HG02763 (cell line): ENCODE measurements around the gene GLB1L.
A peak's percentile ranks its signal among the peaks of the same experiment; 100 is the strongest.

Experiments used
- ATAC-seq: cut with Tn5 transposase; IDR thresholded peaks from one replicate; pipeline ENCODE4 v1.9.1; 2021; ENCODE audit warnings: mild to moderate bottlenecking, moderate library complexity; ENCODE audit not compliant: unreplicated experiment

GLB1L gene

DNA sequence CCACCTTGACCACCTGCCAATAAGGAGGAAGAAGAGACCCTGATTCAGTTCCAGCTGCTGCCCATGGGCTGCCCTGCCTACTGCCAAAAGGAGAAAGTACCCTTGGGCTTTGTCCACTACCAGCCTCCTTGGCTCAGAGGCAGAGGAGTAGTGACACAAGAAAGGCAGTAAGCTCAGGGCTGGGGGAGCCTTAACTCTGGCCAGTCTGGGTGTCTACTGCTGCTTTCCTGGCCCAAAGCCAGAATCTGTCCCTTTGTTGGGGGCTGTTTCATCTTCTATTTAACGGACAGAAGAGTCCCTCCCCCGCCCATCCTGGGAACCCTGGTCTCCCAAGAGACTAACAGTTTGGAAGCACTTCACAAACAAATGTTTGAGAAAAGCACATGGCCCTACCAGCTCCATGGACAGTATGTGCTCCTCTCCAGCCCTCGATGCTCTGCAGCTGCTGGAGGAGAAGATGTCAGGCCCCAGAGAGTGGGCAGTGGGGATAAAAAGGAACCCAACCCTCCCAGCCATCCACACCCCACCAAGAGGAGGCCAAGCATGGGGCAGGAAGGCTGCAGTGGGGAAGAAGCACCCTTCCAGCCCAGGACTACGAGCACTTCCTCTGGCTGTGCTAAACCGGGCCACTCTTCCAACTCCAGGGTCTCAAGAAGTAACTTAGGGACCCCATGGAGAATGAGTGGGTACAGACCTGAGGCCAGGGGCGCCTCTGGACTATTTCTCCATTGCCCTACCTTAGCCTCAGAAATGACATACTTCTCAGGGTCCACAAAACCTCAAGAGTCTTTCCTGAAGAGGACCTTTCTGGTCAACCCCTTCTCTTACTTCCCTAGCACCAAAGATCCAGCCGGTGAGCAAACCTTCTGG, 17.0 kb downstream of the GLB1L start:
- ATAC-seq = no peak

DNA sequence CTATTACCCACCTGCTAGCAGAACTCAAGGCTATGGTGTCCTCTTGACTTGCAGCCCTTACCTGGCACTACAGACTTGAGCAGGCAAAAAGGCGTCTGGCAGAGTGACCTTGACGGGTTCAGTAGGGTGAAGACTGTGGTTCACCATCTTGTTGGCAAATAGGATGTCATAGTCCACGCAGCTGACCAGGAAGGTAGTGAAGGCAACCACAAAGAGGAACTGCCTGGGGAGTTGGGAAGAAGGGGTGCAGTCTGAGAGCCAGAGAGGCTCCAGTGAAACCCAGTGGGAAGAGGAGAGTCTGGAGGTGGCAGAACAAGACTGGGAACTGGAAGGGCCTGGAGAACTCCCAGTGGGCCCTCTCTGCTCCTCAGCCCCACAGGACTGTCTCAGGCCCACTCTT, 19.9 kb downstream of the GLB1L start:
- no peak for ATAC-seq

DNA sequence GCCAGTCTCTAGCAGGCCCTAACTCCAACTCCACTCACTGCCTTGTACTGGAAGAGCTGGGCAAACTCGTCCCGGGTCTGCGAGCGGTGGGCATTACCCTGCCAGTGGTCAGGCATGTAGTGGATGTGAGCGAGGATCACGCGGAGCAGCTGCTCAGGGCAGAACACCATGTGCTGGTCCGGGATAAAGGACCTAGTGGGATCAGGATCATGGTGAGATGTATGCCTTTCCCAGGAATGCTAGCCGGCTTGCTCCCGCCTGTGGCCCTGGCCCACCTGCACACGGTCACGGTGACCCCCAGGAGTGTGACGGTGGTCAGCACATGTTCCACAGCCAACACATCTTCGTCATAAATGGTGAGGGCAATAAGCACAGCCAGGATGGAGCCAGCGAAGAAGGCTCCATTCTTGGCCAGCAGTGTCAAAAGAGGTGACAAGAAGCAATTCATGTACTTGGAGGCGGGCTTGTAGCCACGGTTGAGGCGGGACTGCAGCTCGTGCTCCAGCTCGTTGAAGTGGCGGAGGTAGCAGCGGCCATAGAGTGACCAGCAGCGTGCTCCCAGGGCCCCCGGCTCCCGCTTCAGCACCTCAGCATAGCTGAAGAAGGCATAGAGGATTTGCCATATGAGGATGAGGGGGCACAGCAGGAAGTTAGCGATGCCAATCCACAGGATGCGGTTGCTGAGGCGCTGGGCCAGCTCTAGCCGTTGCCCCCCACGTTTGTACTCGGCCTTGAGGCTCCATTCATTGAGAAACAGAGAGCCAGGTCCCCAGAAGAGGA, 21.2 kb downstream of the GLB1L start:
- ATAC-seq = no peak

DNA sequence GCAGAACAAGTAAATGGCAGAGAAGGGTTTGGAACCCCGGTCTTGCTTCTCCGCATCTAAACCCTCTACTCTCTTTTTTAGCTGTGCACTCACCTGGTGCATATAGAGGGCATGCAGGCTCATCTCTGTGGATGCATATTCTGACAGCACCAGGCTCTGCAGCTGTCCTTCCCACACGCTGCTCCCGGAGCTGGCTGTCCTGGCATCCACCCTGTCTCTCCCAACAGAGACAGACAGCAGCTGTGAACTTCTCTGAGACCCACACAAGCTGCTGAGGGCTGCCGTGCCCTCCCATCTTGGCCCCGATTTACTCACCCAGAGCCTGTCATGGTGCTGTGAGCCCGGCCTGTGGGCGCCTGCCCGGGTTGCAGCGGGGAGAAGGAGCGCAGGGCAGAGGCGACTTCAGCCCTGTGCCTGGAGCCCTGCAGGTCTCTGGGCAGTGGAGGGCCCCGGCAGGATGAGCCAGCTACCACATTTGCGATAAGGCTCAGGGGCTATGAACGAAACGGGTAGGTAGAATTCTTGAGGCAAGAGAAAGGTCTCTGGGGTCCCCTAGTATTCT, 23.2 kb downstream of the GLB1L start:
- no peak for ATAC-seq

DNA sequence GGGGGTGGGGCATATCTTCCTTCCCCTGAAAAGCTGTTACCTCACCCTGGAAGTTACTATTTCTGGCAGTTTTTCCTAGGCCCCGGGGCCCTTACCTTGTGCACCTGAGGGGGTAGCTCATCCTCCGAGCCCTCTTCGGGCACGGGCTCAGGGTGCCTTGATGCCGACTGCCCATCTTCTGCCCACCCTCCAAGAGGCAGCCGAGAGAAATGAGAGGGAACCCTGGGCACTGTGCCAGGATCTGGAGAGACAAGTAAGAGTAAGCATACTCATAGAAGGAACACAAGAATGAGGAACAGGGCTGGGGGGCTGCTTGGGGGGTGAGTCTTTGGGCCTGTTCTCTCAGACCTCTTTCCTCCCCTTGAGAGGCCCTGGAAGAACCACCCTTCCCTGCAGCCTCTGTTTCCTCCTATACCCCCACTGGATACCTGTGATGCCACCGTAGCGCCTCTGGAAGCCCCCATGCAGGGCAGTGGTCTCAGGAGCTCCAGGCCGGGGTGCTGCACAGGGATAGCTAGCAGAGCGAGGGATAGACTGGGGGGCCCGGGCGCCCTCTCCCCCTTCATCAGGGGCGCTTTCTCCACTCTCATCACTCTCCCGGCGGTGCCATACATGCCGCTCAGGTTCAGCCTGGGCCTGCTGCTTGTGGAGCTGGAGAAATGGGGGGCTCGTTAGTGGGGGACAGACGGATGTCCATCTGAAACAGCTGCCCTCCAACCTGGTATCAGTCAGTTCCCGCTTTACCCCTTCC, 24.4 kb downstream of the GLB1L start:
- ATAC-seq = no peak

DNA sequence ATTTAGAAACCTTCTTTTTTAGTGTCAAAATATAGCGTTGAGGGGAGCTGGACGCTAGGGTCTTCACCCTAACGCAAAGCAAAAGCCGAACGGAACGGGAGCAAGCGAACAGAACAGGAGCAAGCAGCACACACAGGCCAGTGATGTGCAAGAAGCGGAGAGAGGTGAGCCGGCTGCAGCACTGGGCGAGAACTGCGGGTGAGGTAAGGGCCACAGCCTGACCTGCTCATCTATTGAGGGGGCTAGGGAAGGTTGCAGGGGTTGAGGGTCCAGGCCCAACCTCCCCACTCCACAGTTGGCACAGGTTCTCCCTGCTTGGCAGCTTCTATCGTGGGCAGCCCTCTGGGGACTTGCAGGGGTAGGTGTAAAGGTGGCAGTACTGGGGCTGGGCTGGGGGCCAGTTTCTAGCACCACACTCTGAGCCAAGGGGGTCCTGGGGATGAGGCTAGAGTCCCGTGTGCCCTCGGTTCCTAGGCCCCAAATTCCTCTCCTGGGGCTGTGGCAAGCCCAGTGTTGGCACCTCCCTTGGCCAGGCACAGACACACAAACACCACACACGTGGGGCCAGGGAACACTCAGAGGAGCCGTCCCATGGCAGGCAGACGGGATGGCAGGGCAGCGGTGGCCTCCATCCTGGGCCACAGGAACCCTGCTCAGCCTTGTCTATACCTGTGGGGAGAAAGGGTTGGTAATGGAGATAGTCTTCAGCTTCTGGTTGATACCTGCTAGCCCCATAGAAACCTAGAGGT, 25.3 kb downstream of the GLB1L start:
- ATAC-seq = no peak

DNA sequence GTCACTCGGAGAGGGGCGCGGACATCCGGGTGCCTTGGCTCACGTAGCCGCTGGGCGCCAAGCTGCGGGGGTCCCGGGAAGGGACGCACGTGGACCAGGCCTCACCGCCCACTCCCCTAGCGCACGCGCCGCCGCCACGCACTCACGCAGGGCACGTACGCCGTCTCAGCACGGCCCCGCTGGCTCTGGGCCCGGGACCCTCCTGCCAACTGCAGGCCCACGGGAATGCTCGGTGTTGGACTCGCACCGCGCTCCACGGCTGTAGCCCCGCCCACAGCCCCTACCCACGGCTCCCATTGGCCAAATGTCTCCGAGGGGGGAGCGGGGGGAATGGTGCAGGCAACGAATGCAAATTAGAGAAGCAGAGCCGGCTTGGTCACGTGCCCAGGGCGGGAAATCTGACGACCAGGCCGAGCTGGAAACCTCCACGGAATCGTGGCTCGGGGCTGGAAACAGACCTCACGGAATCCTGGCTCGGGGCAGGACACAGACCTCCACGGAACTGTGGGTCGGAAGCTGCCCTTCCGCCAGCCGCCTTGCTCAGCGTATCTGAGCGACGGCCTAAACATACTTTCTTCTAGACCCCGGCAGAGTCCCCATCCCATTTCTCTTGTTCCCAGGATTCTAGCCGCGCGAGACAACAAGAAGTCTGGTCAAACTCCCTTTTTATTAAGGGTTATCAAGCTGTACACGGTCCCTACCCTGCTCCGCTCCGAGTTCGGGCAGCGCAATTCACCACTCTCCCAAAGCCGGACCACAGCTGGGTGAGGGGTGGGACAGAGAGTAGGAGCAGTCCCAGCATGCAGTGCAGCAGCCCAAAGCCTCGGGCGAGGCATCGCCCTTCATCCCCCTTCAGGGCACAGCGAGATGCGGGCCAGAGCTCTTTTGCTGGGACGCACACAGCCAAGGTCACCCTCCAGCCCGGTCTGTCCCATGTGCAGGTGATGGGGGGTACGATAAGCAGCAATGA, 26.2 kb downstream of the GLB1L start, which contains the start of gene ABCB6:
Gene ABCB6 (minus strand): TSS at position 227 of the 970 bp plus-strand sequence. CDS start 285 bp downstream, outside the sequence.
- peak; percentile 71 for ATAC-seq

DNA sequence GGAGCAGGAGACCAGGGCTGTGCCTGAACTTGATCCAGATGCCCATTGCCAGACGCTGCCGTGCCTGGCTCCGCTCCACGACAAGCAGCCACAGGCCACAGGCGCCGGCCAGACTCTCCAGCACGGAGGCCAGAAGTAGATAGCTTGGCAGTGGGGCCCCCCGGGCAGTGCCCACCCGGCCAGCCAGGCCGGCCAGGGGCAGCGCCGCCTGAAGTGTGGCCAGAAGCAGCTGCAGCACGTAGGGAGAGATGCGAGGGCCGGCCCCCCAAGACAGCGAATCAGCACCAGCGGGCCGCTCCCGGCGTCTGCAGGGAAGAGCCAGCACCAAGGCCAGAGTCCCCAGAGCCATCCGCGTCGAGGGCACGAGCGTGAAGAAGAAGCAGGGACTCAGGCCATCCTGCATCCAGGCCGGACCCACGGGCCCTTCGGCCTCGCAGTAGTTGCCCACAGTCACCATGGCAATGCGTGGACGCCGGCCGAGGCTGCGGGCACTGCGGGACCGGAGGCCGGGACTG, 27.0 kb downstream of the GLB1L start:
- ATAC-seq = peak; percentile 17

DNA sequence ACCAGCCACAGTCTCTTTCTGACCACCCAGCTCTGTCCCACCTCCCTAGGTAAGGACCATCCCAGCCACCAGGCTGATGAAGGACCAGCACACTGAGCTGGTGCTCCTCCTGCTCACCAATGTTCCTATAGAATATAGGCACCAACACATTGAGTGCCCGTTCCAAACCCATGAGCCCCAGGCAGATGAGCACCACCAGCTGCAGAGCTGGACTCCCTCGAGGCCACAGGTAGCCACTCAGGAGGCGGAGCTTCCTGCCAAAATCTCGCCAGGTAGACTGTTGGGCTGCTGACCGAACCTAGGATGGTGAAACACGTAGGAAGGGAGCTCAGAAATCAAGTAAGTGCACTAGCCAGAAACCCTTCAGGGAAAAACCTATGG, 28.7 kb downstream of the GLB1L start:
- ATAC-seq = no peak

DNA sequence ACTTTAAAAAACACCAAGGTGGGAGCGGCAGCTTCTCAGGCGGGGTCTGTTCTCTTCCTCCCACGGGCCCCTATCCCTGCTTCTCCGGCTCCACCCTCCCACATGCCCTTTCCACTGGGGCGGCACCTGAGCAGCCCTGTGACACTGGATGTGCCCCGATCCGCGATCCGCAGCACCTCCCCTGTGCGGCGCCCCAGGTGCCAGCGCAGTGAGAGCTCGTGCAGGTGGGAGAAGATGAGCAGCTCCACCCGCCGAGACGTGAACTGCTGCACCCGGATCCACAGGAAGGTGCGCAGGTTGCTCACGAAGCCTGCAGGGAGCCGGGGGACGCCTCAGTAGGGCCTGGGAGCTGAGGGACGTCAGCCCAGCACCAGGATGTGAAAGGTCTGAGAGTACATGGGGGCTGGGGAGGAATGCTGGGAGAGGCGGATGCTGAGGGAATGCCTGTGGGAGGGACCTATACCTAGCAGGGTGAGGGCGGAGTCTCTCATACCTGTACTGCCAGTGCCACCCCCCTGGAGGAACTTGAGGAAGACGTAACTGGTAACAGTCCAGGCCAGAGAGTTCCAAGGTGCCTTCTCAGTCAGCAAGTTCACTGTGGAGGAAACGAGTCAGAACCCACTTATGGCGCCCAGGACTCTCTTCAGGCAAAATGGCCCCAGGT, 29.2 kb downstream of the GLB1L start:
- ATAC-seq = no peak

DNA sequence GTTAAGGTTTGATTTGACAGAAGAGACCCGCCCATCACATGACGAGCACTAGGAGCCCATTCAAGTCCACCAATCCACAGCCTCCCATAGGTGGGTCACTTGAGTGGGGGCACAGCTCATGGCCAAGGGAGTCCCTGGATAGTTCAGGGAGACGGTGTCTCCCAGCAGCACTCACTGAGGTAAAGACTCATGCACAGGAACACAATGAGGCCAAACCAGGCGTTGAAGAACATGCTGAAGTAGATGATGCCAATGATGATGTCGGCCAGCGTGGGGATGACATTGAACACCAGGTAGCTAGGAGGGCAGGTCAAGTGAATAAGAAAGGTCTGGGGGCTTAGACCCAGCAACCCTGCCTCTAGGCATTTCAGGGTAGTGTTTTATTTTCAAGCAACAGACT, 30.5 kb downstream of the GLB1L start:
- ATAC-seq = no peak

DNA sequence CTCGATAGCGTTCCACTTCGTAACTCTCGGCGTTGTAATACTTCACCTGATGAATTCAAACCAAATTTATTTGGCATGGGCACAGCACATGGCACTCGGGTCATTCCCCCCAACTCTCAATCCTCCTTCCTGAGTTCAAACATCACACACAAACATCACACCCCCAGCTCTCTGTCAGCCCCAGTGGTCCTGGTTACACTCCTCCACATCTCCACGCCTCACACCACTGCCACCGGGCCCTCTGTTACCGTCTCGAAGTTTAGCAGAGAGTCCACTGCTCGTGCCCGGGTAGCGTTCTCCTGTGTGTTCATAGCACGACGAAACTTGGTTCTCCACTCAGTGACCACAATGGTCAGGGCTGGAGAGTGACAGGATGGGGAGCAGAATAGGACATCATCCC, 31.1 kb downstream of the GLB1L start:
- no peak for ATAC-seq

DNA sequence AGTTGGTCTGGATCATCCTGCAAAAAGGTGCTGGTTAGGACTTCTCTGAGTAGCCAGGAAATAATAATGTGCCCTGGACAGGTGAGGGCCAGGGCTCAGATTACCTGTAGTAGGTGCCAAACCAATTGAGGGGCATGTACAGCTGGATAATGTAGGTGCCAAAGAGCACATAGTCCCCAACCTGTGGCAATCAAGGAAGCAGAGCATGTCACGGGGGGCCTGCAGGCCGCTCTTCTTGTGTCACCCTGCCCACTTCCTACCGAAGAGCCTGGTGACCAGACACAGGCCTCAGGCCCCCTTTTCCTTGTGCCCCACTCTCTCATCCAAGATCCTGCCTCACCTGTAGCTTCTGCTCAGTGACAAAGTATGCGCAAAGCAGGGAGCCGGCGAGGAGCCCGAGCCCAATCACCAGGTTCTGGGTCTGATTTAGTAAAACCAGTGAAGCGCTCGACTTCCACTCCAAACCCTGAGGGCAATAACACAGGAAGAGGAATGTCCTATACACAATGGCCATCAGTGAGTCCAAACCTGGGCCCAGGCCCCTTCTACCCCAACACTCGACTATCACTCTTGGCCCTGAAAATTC, 31.7 kb downstream of the GLB1L start:
- no peak for ATAC-seq

DNA sequence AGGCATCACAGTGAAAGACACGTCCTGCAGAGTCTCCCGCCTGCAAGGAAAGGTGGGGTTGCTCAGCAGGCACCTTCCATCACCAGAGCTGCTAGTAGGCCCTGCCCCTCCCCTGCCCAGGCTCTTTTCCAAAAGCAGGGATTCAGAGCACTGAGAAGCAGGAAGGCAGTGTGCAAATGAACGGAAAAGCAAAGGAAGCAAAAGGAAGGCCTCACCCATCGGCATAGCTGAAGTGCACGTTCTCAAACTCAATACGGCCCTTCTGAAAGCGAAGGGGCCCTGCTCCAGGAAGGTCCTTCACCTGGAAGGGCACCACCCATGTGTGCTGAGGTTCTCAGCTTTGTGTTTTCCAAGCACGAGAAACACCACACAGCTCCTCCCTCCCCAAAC, 32.2 kb downstream of the GLB1L start:
- no peak for ATAC-seq

DNA sequence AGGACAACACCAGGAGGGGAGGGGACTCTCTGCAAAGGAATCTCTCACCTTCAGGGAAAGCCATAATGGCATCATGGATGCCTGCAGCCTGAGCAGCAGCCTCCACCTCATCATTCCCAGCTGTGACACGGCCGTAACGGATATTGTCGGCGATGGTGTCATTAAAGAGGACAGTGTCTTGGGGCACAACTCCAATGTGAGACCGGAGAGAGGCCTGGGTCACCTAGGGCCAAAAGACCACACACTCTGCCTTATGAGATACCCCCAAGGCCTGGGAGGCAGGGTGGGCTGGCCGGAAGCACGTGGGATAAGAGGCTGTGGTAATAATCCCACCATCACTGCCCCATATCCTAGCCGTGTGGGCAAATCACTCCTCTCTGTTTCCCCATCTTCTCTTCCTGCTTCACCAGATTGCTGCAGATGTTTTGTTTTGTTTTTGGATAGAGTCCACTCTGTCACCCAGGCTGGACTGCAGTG, 34.3 kb downstream of the GLB1L start:
- no peak for ATAC-seq

DNA sequence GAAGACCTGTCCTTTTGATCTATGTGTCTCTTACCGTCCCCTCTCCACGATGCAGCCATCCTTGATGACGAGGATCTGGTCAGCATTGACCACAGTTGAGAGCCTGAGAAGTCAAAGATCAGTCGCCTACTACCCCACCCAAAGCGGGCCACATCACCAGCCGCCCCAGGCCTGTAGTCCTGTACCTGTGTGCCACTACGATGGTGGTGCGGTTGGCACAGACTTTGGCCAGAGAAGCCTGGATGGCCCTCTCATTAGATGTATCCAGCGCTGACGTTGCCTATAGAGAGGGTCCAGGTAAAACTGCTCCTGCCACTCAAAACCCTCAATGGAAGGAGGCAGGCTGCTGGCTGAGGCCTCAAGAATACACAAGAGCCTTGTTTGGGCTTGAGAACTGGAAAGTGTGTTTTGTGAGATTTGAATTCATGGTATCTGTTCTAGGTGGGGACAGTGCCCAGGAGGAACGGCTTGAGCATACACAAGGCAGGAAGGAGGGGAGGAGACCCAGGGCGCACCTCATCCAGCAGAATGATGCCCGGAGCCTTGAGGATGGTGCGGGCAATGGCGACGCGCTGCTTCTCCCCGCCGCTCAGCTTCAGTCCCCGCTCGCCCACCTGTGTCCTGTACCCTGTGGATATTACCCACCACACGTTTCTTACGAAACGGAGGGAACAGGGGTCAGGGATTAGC, 34.9 kb downstream of the GLB1L start:
- ATAC-seq = no peak
